K562 (cell line): ENCODE measurements around the gene FBXO46. TPM values are rescaled to one million over a fixed set of nuclear protein-coding genes. Genes with fewer than 3 reads are reported as not detected.
A peak's percentile ranks its signal among the peaks of the same experiment; 100 is the strongest.

Source experiments
- MIER1 ChIP-seq: fragments of 450-650 bp; IDR thresholded peaks from 2 replicates; pipeline ENCODE4 v1.6.1; 2016; ENCODE audit warnings: antibody characterized with exemption, mild to moderate bottlenecking, low read depth
- NFYB ChIP-seq: IDR thresholded peaks from 2 replicates; pipeline ENCODE4 v1.6.1; 2011; ENCODE audit warnings: mild to moderate bottlenecking, moderate library complexity; ENCODE audit not compliant: insufficient read length; ENCODE audit errors: extremely low read depth
- SIRT6 ChIP-seq: IDR thresholded peaks from one replicate; pipeline ENCODE4 v1.6.1; 2012; ENCODE audit warnings: low read depth, mild to moderate bottlenecking, control low read depth, inconsistent platforms, low read length, moderate library complexity
- ZNF174 ChIP-seq: fragments of 250-450 bp; sonication (Bioruptor Pico); IDR thresholded peaks from 2 replicates; pipeline ENCODE4 v1.4.0; 2020; ENCODE audit warnings: mild to moderate bottlenecking
- polyA plus RNA-seq, 8 experiments: library from polyadenylated mRNA; depleted of rRNA in 4 of 8; stranded (reverse) in 5 of 8; unstranded in 3 of 8; fragments of >200 nt; fragmentation: Nextera tagmentation in 2 of 8; fragmentation: Illumina TruSeq in 1 of 8; extraction: Ambion mirVana in 2 of 8; extraction: Trizol in 1 of 8; gene quantifications; 2 replicates each; pipeline versions ENCODE4 v1.2.1 to v1.2.3, GENCODE V29; 2011 to 2014; ENCODE audit warnings: inconsistent platforms in 1 of 8, missing spikeins in 1 of 8
- total RNA-seq, 7 experiments: library from RNA; depleted of rRNA in 6 of 7; stranded (reverse); fragments of >200 nt in 6 of 7; fragmentation: Illumina TruSeq in 2 of 7; extraction: Trizol in 2 of 7; gene quantifications; 2 replicates each; pipeline versions ENCODE4 v1.2.1 to v1.2.3, GENCODE V29; 2011 to 2021; ENCODE audit warnings: low replicate concordance in 1 of 7
- TF ChIP-seq, protein P1 (sequence below): fragments of 450-650 bp; formaldehyde crosslinking; IDR thresholded peaks from 2 replicates; pipeline ENCODE4 v1.4.0; 2020; ENCODE audit warnings: mild to moderate bottlenecking, mixed read lengths
- TF ChIP-seq, protein P2 (sequence below): fragments of 450-650 bp; IDR thresholded peaks from 2 replicates; pipeline ENCODE4 v1.6.1; 2016; ENCODE audit warnings: antibody characterized with exemption
- TF ChIP-seq, protein P3 (sequence below): fragments of 250-450 bp; sonication (Bioruptor Pico); IDR thresholded peaks from 2 replicates; pipeline ENCODE4 v1.5.0; 2021; ENCODE audit warnings: mild to moderate bottlenecking, moderate library complexity
- TF ChIP-seq, protein P4 (sequence below): fragments of 250-450 bp; sonication (Bioruptor Pico); IDR thresholded peaks from 2 replicates; pipeline ENCODE4 v1.5.1; 2021; ENCODE audit warnings: mild to moderate bottlenecking

Gene FBXO46
- total and polyA plus RNA-seq, 9 of the 15 experiments (the other 6 are each of a cell fraction or from before 2014, with no cell fraction given), result 1.5 to 36.1 (median 7.3) TPM

DNA sequence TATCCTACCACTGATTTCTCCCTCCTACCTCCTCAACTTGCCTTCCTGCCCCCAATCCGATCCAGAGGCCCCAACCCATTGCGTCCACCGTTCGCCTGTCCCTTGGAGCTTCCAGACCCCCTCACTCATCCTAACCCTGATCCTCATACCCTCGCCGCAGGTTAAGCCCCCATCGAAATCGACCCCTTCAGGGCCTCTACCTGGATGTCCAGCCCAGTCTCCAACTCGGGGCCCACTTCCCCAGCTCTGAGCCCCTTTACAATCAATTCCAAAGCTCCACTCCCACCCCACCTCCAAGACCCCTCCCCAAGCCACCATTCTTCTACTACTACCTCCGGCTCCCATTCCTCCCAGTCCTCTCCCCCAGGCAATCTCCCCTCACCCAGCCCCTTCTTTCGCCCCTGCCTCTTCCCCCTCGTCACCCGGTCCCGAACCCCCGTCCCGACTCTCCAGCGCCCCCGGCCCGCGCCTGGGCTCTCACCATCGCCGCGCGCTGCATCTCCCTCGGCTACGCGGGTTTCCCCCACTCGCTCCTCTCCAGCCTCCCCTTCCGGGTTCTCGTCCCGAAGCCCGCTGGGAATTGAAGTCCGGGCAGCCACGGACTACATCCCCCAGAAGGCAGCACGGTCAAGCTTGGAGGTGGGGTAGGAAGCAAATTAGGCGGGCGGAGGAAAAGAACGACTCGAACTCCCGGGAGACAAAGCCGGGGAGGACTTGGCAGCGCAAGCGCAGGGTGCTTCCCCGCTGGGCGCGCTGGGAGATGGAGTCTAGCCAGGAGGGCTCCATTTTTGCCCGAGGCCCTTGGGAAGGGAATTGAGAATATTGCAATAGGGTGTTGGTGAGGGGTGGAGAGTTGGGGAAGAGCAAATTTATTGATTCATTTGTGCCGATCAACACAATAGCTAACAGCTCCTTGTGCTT lies at the start of gene FBXO46 (continued):
- TF ChIP-seq, protein P1, sequence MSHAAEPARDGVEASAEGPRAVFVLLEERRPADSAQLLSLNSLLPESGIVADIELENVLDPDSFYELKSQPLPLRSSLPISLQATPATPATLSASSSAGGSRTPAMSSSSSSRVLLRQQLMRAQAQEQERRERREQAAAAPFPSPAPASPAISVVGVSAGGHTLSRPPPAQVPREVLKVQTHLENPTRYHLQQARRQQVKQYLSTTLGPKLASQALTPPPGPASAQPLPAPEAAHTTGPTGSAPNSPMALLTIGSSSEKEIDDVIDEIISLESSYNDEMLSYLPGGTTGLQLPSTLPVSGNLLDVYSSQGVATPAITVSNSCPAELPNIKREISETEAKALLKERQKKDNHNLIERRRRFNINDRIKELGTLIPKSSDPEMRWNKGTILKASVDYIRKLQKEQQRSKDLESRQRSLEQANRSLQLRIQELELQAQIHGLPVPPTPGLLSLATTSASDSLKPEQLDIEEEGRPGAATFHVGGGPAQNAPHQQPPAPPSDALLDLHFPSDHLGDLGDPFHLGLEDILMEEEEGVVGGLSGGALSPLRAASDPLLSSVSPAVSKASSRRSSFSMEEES (CRISPR knock-in tag), result no peak
- TF ChIP-seq NFYB, result no peak
- TF ChIP-seq, protein P2, sequence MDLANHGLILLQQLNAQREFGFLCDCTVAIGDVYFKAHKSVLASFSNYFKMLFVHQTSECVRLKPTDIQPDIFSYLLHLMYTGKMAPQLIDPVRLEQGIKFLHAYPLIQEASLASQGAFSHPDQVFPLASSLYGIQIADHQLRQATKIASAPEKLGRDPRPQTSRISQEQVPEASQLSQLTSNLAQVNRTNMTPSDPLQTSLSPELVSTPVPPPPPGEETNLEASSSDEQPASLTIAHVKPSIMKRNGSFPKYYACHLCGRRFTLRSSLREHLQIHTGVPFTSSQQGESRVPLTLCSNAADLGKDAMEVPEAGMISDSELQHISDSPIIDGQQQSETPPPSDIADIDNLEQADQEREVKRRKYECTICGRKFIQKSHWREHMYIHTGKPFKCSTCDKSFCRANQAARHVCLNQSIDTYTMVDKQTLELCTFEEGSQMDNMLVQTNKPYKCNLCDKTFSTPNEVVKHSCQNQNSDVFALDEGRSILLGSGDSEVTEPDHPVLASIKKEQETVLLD, result peak; percentile 93
- no peak for TF ChIP-seq SIRT6
- TF ChIP-seq ZNF174 (CRISPR knock-in tag), result no peak
- TF ChIP-seq, protein P3, sequence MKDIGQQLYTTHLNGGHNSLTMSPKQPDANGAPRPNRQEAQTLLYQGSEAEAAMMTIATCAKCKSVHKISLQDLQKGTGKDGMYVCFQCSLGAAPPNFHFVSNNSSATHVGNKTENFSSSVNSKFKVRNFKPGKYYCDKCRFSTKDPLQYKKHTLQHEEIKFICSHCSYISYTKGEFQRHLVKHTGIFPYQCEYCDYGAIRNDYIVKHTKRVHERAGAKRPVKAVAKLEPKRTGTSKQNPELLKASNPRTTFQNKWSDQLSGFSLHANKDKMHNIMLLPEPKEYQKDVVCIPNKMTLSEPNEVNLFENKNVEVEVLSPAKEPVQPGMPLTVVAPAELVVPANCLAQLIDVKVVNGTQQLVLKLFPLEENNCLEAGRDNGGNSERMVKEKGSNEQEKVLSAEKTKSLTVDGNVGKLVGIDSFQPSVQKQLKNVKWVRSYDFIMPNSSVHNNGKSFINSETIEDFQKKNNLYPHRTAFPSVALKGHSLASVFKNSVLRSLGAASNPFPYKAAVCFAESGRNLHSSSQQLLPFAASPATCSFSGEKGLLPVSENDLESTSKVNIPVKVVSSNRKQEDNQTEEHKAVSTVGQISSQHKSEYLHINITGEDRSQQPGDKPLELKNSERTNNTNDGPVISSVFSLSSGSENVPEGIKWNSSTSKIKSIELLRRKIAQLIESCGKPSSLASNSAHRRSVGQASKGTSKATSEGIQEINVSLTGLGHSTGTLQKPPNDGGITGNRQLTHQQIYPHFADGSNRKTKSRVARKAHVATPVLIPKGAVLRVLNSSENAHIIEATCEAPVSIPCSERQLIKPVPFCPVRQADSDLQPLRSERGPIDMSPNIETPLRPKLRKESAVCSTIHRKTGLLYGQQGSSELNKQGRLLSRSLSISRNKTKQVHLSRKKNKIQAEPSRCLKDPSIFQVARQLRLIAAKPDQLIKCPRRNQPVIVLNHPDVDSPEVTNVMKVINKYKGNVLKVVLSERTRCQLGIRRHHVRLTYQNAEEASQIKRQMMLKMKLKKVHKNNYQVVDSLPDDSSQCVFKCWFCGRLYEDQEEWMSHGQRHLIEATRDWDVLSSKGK (CRISPR knock-in tag), result no peak
- TF ChIP-seq MIER1, result no peak
- TF ChIP-seq, protein P4, sequence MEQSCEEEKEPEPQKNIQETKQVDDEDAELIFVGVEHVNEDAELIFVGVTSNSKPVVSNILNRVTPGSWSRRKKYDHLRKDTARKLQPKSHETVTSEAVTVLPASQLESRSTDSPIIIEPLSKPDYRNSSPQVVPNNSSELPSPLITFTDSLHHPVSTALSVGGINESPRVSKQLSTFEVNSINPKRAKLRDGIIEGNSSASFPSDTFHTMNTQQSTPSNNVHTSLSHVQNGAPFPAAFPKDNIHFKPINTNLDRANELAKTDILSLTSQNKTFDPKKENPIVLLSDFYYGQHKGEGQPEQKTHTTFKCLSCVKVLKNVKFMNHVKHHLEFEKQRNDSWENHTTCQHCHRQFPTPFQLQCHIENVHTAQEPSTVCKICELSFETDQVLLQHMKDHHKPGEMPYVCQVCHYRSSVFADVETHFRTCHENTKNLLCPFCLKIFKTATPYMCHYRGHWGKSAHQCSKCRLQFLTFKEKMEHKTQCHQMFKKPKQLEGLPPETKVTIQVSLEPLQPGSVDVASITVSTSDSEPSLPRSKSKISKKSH, result no peak
